Tibial nerve (tissue), 4 donors: ENCODE data around the gene SLC25A42. TPM values are rescaled to one million over a fixed set of nuclear protein-coding genes. Genes with fewer than 3 reads are reported as not detected.

Source experiments
- DNase-seq, 2 donors: peaks; one replicate each; pipeline ENCODE4 v3.0.0-alpha.2; 2019; ENCODE audit warnings: low spot score in 2 of 2
- H3K27ac ChIP-seq, 4 donors: fragments of 200-600 bp; sonication (generic) in 3 of 4; one replicate each; pipeline ENCODE4 v1.5.1; 2017 to 2019; ENCODE audit warnings: mild to moderate bottlenecking in 1 of 4
- H3K27me3 ChIP-seq, 2 donors: fragments of 200-600 bp; sonication (generic) in 1 of 2; one replicate each; pipeline versions ENCODE4 v1.5.1 to v1.6.0; 2017 to 2019
- H3K36me3 ChIP-seq, 3 donors: fragments of 200-600 bp; sonication (generic); one replicate each; pipeline ENCODE4 v1.5.1; 2018 to 2019
- H3K4me1 ChIP-seq, 4 donors: fragments of 200-600 bp; sonication (generic) in 3 of 4; one replicate each; pipeline ENCODE4 v1.5.1; 2017 to 2019
- H3K4me3 ChIP-seq, 4 donors: fragments of 200-600 bp; sonication (generic) in 3 of 4; one replicate each; pipeline ENCODE4 v1.5.1; 2017 to 2019; ENCODE audit warnings: mild to moderate bottlenecking in 1 of 4, moderate library complexity in 1 of 4
- H3K9me3 ChIP-seq, 4 donors: fragments of 200-600 bp; sonication (generic) in 3 of 4; one replicate each; pipeline ENCODE4 v1.5.1; 2017 to 2019
- EP300 ChIP-seq, 2 donors: sonication (generic); formaldehyde crosslinking; IDR thresholded peaks; one replicate each; pipeline ENCODE4 v1.6.1; 2017; ENCODE audit warnings: antibody characterized with exemption in 2 of 2, mild to moderate bottlenecking in 1 of 2
- POLR2A ChIP-seq, 2 donors: fragments of 450-650 bp; IDR thresholded peaks; one replicate each; pipeline ENCODE4 v1.6.1; 2017; ENCODE audit warnings: antibody characterized with exemption in 2 of 2, mild to moderate bottlenecking in 2 of 2, moderate library complexity in 2 of 2
- WGBS, 2 donors: methylation state at CpG; one replicate each; pipeline ENCODE4 v1.1.5; 2018; 5-methylcytosine and 5-hydroxymethylcytosine counted together
- total RNA-seq, 4 donors: library from RNA; depleted of rRNA; stranded (reverse); fragments of >200 nt; gene quantifications; one replicate each; pipeline ENCODE4 v1.1.0, GENCODE V29; 2016
- TF ChIP-seq, protein P1 (sequence below), 5 experiments: fragments of 200-600 bp in 3 of 5; fragments of 450-650 bp in 2 of 5; sonication (generic) in 3 of 5; IDR thresholded peaks; one replicate each; pipeline ENCODE4 v1.5.1; 2016 to 2019; ENCODE audit warnings: antibody characterized with exemption in 5 of 5, mild to moderate bottlenecking in 3 of 5, moderate library complexity in 2 of 5

Gene SLC25A42
- total RNA-seq, 4 donors from 2014 or later, result 13.8 to 25.5 (median 15.5) TPM

DNA sequence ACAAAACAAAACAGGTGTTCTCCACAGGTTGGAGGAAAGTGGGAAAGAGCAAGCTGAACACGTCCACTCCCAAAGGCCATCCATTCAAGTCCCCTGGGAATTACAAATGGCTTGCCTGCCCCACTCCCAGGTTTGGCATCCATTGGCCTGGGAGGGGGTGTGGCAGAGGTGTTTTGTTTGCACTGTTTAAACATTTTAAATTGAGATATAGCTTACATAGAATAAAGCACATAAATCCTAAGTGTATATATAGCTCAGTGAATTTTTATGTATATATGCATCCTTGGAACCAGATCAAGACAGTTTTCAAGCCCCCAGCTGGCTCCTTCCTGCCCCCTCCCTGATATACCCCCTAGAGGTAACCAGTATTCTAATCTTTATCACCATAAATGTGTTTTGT lies 12.7 kb downstream of the SLC25A42 start:
- no peaks in the 10 kb centered on the region for H3K27me3 ChIP-seq
- H3K27ac ChIP-seq, result no peak overlapping the region
- no peak overlapping the region for H3K4me3 ChIP-seq
- DNase-seq, result no peak
- no peak for TF ChIP-seq POLR2A (IDR thresholded peaks at IDR 0.05)
- no peak for TF ChIP-seq EP300 (IDR thresholded peaks at IDR 0.05)
- peaks cover 0 to 9% (median 0%) of the 10 kb centered on the region in 4 donors for H3K4me1 ChIP-seq
- peaks cover 0 to 28% (median 0%) of the 10 kb centered on the region in 3 donors for H3K36me3 ChIP-seq
- no peaks in the 10 kb centered on the region for H3K9me3 ChIP-seq
- WGBS, 2 donors, result 64 to 79% methylated on average over 1 of the region's 1 CpG

DNA sequence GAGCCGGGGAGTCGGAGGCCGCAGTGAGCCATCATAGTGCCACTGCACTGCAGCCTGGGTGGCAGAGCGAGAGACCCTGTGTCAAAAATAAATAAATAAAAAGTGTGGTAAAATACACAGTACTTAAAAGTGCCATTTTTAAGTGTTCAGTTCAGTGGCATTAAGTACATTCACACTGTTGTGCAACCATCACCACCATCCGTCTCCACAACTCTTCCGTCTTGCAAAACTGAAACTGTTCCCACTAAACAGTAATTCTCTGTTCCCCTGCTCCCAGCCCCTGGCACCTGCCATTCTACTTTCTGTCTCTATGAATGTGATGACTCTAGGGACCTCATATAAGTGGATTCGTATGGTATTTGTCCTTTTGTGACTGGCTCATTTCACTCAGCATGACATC lies 13.3 kb downstream of the SLC25A42 start:
- no peaks in the 10 kb centered on the region for H3K27me3 ChIP-seq
- H3K36me3 ChIP-seq, result peaks cover 0 to 28% (median 0%) of the 10 kb centered on the region in 3 donors
- H3K9me3 ChIP-seq, result no peaks in the 10 kb centered on the region
- no peak overlapping the region for H3K27ac ChIP-seq
- no peak for TF ChIP-seq EP300 (IDR thresholded peaks at IDR 0.05)
- no peak for TF ChIP-seq POLR2A (IDR thresholded peaks at IDR 0.05)
- TF ChIP-seq, protein P1, sequence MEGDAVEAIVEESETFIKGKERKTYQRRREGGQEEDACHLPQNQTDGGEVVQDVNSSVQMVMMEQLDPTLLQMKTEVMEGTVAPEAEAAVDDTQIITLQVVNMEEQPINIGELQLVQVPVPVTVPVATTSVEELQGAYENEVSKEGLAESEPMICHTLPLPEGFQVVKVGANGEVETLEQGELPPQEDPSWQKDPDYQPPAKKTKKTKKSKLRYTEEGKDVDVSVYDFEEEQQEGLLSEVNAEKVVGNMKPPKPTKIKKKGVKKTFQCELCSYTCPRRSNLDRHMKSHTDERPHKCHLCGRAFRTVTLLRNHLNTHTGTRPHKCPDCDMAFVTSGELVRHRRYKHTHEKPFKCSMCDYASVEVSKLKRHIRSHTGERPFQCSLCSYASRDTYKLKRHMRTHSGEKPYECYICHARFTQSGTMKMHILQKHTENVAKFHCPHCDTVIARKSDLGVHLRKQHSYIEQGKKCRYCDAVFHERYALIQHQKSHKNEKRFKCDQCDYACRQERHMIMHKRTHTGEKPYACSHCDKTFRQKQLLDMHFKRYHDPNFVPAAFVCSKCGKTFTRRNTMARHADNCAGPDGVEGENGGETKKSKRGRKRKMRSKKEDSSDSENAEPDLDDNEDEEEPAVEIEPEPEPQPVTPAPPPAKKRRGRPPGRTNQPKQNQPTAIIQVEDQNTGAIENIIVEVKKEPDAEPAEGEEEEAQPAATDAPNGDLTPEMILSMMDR (IDR thresholded peaks at IDR 0.05), result no peak
- H3K4me3 ChIP-seq, result no peak overlapping the region
- peaks cover 0 to 13% (median 0%) of the 10 kb centered on the region in 4 donors for H3K4me1 ChIP-seq
- 90 to 94% methylated on average over 7 of the region's 7 CpGs for WGBS, 2 donors
- DNase-seq, result no peak

DNA sequence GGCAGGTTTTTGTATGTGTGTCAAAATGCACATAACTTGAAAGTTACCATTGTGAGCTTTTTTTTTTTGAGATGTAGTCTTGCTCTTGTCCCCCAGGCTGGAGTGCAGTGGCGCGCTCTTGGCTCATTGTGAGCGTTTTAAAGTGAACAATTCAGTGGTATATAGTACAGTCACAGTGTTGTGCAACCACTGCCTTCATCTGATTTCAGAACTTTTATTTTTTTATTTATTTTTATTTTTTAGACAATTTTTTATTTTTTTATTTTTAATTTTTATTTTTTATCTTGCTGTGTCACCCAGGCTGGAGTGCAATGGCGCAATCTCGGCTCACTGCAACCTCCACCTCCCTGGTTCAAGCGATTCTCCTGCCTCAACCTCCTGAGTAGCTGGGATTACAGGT lies 15.0 kb downstream of the SLC25A42 start:
- Histone ChIP-seq H3K36me3 (peaks cover 0 to 35% (median 0%) of the 10 kb centered on the region in 3 donors), H3K27ac (no peak overlapping the region), H3K27me3 (no peaks in the 10 kb centered on the region), H3K9me3 (no peaks in the 10 kb centered on the region), H3K4me3 (no peak overlapping the region), H3K4me1 (peaks cover 0 to 13% (median 0%) of the 10 kb centered on the region in 4 donors)
- WGBS, 2 donors, result 94 to 95% methylated on average over 6 of the region's 6 CpGs
- TF ChIP-seq EP300 (IDR thresholded peaks at IDR 0.05), result no peak
- TF ChIP-seq, protein P1 (IDR thresholded peaks at IDR 0.05), result no peak
- no peak for DNase-seq

DNA sequence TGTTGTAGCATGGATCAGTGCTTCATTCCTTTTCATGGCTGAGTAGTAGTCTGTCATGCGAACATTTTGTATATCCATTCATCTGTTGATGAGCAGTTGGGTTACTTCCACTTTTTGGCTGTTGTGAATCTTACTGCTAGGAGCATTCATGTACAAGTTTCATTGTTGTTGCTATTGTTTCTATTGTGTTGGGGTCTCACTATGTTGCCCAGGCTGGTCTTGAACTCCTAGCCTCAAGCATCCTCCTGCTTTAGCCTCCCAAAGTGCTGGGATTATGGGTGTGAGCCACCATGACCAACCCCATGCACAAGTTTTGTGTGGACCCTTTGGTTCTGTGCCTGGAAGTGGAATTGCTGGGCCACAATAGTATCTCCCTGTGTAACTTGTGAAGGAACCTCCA lies 15.8 kb downstream of the SLC25A42 start:
- DNase-seq, result no peak
- Histone ChIP-seq H3K9me3 (no peaks in the 10 kb centered on the region), H3K36me3 (peaks cover 0 to 35% (median 0%) of the 10 kb centered on the region in 3 donors), H3K27ac (no peak overlapping the region), H3K27me3 (no peaks in the 10 kb centered on the region), H3K4me1 (peaks cover 0 to 5% (median 0%) of the 10 kb centered on the region in 4 donors), H3K4me3 (no peak overlapping the region)
- WGBS, 2 donors, result 94 to 100% methylated on average over 1 of the region's 1 CpG
- TF ChIP-seq EP300 (IDR thresholded peaks at IDR 0.05) (no peak), POLR2A (IDR thresholded peaks at IDR 0.05) (no peak)
- TF ChIP-seq, protein P1 (IDR thresholded peaks at IDR 0.05), result no peak

DNA sequence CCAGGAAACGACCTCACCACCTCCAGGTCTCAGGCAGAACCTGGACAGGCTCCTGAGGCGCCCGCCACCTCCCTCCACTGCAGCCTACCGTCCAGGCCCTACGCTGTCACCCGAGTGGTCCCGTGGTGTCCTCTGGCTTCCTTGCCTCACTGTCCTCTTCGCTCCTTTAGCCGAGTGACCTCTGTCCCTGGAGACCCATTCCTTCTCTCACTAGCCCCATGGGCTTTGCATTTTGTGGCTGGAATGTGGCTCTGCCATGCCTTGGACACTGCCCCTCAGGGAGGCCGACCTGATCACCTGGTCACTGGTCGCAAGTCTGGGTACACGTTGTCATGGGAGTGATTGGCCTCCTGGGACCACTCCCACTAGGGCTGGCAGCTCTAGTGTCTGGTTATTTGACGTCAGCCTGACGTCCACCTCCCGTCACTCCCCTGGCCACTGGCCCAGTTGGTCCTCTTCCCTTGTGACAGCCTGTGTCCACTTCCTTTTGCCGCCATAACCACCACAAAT lies 17.9 kb downstream of the SLC25A42 start:
- 70 to 74% methylated on average over 16 of the region's 16 CpGs for WGBS, 2 donors
- TF ChIP-seq POLR2A (IDR thresholded peaks at IDR 0.05) (no peak), EP300 (IDR thresholded peaks at IDR 0.05) (peak in 1 of 2 donors; percentile 50)
- H3K36me3 ChIP-seq, result peaks cover 0 to 22% (median 0%) of the 10 kb centered on the region in 3 donors
- H3K27ac ChIP-seq, result peak overlapping the region in 1 of 4 donors; percentile 13
- no peaks in the 10 kb centered on the region for H3K9me3 ChIP-seq
- H3K4me1 ChIP-seq, result peaks cover 0 to 4% (median 0%) of the 10 kb centered on the region in 4 donors
- H3K4me3 ChIP-seq, result no peak overlapping the region
- H3K27me3 ChIP-seq, result no peaks in the 10 kb centered on the region
- peak in 1 of 2 donors; percentile 11 for DNase-seq

DNA sequence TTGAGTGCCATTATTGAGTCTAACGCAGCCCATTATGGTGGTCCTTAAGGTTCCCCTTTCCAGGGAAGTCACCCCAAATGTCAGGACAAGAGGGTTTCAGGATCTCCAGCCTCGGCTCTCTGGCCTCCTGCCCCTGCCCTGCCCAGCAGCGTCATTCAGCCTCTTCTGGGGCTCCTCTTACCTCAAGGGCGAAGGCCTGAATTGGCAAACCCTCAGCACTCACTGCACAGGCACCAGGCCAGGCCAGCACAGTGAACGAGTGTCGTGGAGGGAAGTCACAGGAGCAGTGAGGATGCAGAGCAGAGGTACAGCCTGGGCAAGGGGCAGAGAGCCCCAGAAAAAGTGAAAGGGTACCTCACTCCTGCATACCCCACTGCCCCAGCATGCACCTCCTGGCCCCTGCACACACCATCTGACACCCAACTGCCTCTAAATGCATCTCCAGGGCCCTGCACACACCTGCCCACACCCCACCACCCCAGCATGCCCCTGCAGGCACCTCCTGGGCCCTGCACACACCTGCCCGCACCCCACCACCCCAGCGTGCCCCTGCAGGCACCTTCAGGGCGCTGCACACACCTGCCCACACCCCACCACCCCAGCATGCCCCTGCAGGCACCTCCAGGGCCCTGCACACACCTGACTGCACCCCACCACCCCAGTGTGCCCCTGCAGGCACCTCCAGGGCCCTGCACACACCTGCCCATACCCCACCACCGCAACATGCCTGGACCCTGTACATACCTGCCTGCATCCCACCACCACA lies 19.8 kb downstream of the SLC25A42 start:
- Histone ChIP-seq H3K9me3 (no peaks in the 10 kb centered on the region), H3K4me3 (no peak overlapping the region), H3K36me3 (peaks cover 0 to 7% (median 0%) of the 10 kb centered on the region in 3 donors), H3K4me1 (peaks cover 0 to 4% (median 0%) of the 10 kb centered on the region in 4 donors), H3K27ac (no peak overlapping the region), H3K27me3 (no peaks in the 10 kb centered on the region)
- WGBS, 2 donors, result 82 to 85% methylated on average over 8 to 10 of the region's 10 CpGs
- TF ChIP-seq, protein P1 (IDR thresholded peaks at IDR 0.05), result no peak
- TF ChIP-seq POLR2A (IDR thresholded peaks at IDR 0.05) (no peak), EP300 (IDR thresholded peaks at IDR 0.05) (no peak)
- no peak for DNase-seq
